Esophagus squamous epithelium (tissue), 4 donors: ENCODE measurements around the gene QSER1.

ENCODE experiments used
- CTCF ChIP-seq, 6 experiments: fragments of 450-650 bp in 4 of 6; fragments of 200-600 bp in 2 of 6; sonication (generic) in 2 of 6; IDR thresholded peaks; one replicate each; pipeline ENCODE4 v1.5.1; 2016 to 2019; ENCODE audit warnings: antibody characterized with exemption in 6 of 6, mild to moderate bottlenecking in 4 of 6, moderate library complexity in 4 of 6
- POLR2A ChIP-seq, 4 donors: fragments of 450-650 bp; IDR thresholded peaks; one replicate each; pipeline ENCODE4 v1.6.1; 2017; ENCODE audit warnings: antibody characterized with exemption in 4 of 4, mild to moderate bottlenecking in 4 of 4, moderate library complexity in 3 of 4

- TF ChIP-seq CTCF (IDR thresholded peaks at IDR 0.05) (no peak), POLR2A (IDR thresholded peaks at IDR 0.05) (no peak)
These were observed 18.8 kb downstream of the QSER1 start for GRCh38 chr11:32911413-32911812.
